GM21723 (cell line): ENCODE measurements around the gene HOXB3.
A peak's percentile ranks its signal among the peaks of the same experiment; 100 is the strongest.
"Not testable (repeated sequence)": the region's sequence is repeated elsewhere in the genome, so short reads cannot be mapped to it uniquely, and the experiment has no call there.

Source experiments
- ATAC-seq: cut with Tn5 transposase; IDR thresholded peaks from one replicate; pipeline ENCODE4 v1.9.1; 2021; ENCODE audit warnings: mild to moderate bottlenecking, moderate library complexity; ENCODE audit not compliant: unreplicated experiment

Gene HOXB3

GRCh38 chr17:48547808-48548522 is 42.1 kb downstream of the HOXB3 start:
- no peak for ATAC-seq

- no peak for ATAC-seq
Measured at GRCh38 chr17:48546924-48547807, 42.9 kb downstream of the HOXB3 start.

GRCh38 chr17:48546137-48546923 is 43.7 kb downstream of the HOXB3 start:
- ATAC-seq = no peak

GRCh38 chr17:48545539-48545938 is 44.5 kb downstream of the HOXB3 start:
- ATAC-seq = no peak

- no peak for ATAC-seq
Measured at GRCh38 chr17:48545022-48545375, 45.0 kb downstream of the HOXB3 start, which contains the start of gene HOXB2. Gene HOXB2 (minus strand): TSS chr17:48545109. CDS start chr17:48544911, 198 bp downstream.

GRCh38 chr17:48544349-48545021 is 45.6 kb downstream of the HOXB3 start:
- ATAC-seq = no peak

GRCh38 chr17:48543854-48544348 is 46.1 kb downstream of the HOXB3 start:
- ATAC-seq = peak; percentile 28

- peak; percentile 57 for ATAC-seq
Measured at GRCh38 chr17:48543107-48543853, 46.8 kb downstream of the HOXB3 start.

- peak; percentile 9 for ATAC-seq
Measured at GRCh38 chr17:48542698-48543106, 47.3 kb downstream of the HOXB3 start.

- no peak for ATAC-seq
Measured at GRCh38 chr17:48542114-48542656, 47.9 kb downstream of the HOXB3 start.

- no peak for ATAC-seq
Measured at GRCh38 chr17:48541577-48542113, 48.4 kb downstream of the HOXB3 start.

- ATAC-seq = no peak
Measured at GRCh38 chr17:48541036-48541576, 48.9 kb downstream of the HOXB3 start.

- no peak for ATAC-seq
Measured at GRCh38 chr17:48540213-48540612, 49.8 kb downstream of the HOXB3 start.

GRCh38 chr17:48539177-48539576 is 50.9 kb downstream of the HOXB3 start:
- no peak for ATAC-seq

GRCh38 chr17:48537316-48537715 is 52.7 kb downstream of the HOXB3 start:
- ATAC-seq = no peak

- not testable (repeated sequence) for ATAC-seq
Measured at GRCh38 chr17:48535793-48536559, 54.1 kb downstream of the HOXB3 start.

GRCh38 chr17:48532261-48532660 is 57.8 kb downstream of the HOXB3 start:
- no peak for ATAC-seq

- ATAC-seq = no peak
Measured at GRCh38 chr17:48530887-48531272, 59.2 kb downstream of the HOXB3 start, which contains the start of gene HOXB1. Gene HOXB1 (minus strand): TSS chr17:48531011. CDS start chr17:48530904, 107 bp downstream.
